Measurements from ENCODE around the gene SMIM28.
"Not testable (repeated sequence)": the region's sequence is repeated elsewhere in the genome, so short reads cannot be mapped to it uniquely, and the experiment has no call there.

Gene SMIM28
- total RNA-seq: 0 reads per million in 4 experiments

DNA sequence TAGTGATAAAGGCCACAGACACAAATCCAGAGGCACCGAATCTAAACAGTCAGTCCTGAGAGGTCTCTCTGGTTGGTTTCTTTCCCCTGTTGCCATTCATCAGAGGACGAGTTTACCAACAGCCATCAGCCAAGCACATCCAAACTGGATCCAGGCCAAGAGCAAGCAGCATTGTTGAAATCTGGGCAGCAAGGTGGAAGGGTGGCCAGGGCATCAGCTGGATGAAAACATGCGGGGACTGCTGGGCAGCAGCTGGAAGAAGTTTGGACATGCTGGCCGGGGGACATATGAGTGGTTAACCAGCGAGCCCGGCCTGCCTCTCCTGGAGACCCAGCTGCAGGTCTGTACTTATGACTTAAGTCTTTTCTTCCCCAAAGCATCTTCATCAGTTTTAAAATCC lies at the start of gene SMIM28:
TSS of gene SMIM28 (plus strand) at position 62 of the 400 bp plus-strand sequence. CDS start at position 230, 168 bp downstream.
- no peak for DNase-seq

DNA sequence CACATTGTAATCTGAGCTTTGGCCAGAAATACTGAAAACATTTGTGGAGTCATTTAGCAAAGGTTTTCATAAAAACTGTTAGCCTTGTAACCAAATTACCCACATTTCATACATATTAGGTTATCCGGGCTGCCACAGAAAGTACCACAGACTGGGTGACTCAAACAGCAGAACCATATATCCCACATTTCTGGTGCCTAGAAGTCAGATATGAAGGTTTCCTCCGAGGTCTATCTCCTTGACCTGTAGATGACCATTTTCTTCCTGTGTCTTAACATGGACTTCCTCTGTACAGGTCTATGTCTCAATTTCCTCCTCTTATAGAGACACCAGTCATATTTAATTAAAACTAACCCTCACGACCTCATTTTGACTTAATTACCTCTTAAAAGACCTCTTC lies 49.5 kb upstream of the SMIM28 start:
- no peak for DNase-seq

DNA sequence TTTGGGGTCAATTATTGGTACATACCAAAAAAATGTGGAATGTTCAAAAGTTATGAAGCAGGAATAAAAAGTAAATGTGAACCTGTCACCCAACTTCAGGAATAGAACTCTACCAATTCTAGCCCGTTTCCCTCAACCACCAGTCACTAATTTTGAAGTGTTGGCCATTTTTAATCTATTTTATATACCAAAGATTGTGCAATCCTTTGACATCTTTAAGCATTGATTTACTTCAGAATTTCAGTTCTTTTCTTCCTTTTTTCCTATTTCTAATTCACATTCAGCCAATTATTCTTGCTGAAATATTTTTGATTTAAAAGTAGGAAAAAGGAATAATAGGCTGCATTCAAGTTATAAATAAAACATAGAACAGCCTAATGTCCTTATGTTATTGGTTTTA lies 46.9 kb upstream of the SMIM28 start:
- no peak for DNase-seq

DNA sequence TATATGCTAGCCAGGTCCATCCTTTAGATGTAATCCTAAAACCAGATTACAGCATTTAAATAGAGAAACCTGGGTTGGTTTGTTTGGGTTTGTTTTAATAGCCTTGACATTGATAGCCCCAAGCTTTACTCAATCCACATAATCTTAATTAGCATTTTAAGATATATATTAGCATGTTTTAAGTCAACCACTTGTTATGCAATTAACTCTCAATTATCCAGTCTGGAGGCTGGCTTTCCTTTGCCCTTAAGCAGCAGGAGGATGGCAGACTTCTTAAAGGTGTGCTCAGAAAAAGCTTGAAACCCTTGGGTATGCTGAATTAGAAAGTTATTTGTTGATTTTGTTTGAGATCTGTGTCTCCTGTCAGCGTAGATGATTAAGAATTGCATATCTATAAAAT lies 46.3 kb upstream of the SMIM28 start:
- DNase-seq: no peak

DNA sequence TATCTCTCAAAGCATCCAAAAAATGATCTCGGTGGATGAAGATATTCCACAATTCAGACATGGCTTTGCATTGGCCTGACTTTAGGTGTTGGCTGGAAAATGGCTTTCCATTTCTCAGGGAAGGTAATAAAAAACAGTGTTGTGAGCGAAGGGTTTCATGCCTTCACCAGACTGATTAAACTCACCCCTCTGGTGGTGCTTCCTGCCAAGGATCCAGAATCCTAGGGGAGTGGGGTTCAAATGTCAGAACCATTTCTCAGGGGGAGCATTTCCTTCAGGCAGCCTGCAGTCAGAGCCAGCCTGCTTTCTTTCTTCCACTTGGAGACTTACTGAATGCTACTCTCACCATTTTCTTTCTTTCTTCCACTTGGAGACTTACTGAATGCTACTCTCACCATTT lies 45.7 kb upstream of the SMIM28 start:
- no peak for DNase-seq

DNA sequence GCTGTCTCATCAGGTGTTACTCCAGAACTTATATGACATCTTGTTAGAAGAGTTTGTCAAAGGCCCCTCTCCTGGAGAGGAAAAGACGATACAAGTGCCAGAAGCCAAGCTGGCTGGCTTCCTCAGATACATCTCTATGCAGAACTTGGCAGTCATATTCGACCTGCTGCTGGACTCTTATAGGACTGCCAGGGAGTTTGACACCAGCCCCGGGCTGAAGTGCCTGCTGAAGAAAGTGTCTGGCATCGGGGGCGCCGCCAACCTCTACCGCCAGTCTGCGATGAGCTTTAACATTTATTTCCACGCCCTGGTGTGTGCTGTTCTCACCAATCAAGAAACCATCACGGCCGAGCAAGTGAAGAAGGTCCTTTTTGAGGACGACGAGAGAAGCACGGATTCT lies 43.7 kb upstream of the SMIM28 start:
- no peak for DNase-seq

DNA sequence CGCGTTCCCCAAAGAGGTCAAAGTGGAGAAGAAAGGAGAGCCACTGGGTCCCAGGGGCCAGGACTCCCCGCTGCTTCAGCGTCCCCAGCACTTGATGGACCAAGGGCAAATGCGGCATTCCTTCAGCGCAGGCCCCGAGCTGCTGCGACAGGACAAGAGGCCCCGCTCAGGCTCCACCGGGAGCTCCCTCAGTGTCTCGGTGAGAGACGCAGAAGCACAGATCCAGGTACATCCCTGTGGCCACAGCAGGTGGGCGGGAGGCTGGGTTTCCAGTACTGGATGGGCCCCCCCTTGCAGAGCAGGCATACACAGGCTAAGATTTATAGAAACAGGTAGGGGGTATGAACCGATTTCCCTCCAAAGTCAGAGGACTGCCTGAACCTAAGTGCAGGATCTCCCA lies 42.7 kb upstream of the SMIM28 start:
- no peak for DNase-seq

DNA sequence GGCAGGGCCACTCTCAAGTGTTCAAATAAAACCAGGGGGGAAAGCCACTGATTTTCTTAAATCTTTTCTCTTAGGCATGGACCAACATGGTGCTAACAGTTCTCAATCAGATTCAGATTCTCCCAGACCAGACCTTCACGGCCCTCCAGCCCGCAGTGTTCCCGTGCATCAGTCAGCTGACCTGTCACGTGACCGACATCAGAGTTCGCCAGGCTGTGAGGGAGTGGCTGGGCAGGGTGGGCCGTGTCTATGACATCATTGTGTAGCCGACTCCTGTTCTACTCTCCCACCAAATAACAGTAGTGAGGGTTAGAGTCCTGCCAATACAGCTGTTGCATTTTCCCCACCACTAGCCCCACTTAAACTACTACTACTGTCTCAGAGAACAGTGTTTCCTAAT lies 41.5 kb upstream of the SMIM28 start:
- no peak for DNase-seq

DNA sequence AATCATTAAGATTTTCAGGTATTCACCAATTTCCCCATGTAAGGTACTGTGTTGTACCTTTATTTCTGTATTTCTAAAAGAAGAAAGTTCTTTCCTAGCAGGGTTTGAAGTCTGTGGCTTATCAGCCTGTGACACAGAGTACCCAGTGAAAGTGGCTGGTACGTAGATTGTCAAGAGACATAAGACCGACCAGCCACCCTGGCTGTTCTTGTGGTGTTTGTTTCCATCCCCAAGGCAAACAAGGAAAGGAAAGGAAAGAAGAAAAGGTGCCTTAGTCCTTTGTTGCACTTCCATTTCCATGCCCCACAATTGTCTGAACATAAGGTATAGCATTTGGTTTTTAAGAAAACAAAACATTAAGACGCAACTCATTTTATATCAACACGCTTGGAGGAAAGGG lies 40.6 kb upstream of the SMIM28 start:
- no peak for DNase-seq

DNA sequence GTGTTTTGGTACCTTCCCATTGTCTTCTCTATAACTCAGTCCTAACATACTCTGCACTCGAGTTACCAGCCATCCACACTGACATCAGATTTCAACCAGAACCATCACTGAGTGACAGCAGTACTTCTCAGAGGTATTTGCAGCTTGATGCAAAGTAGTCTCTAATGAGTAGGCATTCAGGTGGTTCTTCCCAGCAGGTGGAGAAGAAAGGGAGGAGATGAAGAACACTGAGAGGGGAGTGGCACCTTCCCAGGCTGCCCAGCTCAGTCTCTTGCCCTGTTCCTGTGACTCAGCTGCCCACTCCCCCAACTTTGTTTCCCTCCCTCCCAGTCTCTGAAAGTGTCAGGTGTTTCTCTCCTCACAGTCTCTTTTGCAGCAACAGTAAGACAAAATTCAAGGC lies 38.7 kb upstream of the SMIM28 start:
- DNase-seq: no peak

DNA sequence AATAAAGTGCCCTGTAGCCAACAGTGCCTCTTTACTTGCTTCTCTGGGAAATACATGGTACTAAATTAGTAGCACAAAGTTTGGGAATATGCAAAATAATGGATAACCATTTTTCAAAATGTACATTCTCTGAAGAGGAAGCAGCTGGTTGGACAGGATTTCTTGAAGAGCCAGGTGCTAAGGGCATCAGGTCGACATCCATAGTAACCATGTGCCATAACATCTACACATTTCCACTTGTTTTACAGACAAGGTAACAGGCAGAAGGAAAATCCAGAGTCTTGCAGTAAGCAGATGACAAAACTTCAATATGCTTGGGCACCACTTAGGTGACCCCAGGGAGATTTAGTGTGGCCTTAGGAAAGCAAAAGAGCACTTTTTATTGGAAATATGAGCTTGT lies 36.5 kb upstream of the SMIM28 start:
- no peak for DNase-seq

DNA sequence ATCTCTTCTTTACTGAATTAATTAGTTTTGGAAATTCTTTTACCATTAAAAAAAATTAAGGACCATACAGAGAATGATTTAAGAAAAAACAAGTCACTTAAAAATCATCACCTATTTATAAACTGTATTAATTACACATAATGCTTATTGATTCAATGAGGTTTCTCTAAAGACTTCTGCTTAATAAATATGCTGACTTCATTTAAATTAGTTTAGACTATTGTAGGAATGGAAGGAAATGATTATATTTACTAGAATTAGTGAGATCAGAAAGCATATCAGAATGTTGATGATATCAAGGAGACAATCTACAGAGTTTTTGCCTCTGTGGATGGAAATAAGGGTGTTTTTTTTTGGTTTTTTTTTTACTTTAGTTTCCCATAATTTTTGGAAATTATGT lies 34.6 kb upstream of the SMIM28 start:
- DNase-seq: no peak

DNA sequence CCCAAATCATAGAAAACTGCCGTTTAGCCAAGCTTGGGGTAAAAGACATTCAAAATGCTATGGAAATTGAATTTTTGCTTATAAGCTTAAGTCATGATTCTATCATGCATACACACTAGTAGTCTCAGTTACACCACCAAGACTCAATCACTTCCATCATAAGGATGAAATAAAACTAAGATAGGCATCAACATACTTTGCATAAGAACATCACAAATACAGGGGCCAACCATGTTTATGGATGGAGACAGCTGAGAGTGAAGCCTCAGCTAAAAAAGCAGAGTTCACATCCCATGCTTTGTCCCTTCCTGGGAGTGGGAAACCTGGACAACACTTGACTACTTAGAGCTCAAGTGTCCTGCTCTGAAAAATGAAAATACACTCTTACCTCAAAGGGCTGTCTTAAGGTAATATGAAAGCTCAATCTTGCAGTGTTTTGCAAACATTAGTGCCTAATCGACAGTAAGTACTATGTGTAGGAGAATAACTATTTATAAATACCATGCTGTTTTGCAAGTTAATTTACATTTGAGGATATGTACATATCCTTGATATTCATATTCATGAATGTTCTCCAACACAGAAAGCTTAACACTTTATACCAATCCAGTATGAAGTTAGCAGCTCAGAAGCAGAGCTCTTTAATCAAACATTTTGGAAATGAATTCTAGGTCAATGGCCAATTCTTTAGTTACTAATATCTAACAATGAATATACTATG lies 32.0 kb upstream of the SMIM28 start:
- DNase-seq: no peak

DNA sequence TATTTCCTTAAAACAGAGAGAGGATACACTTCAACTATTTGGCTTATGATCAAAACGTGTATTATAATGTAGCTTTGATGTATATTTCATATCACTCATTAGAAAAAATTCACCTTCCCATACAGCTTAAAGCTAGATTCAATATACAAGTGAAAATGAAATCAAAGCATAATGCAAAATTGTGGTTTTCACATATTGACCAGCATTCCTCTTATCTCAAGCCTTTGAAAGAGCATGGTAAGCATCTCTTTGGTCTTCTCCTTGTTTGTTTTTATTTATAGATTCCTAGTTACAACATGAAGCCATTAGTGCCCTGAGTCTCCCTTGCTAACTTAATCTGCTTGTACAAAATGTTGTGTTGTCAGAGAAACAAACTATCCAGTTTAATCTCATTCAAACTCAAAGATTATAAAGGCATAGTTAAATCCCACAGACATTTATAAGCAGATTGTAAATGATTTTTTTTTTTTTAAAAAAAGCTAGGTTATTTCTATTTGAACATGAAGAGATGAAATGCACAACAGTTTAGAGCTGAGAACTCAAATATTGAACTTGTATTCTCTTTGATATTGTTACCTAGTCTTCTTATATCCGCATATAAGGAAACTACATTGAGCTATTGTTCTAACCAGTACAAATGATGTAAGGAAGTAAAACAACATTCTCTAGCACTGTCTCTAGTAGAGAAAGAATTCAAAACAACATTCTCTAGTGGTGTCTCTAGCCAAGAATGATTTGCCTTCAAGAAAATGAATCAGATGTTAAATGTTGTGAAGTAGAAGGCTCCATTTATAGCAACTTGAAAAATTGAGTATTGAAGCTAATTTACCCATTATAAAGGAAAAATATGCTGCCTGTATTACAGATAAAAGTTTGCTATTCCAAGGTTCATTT lies 31.2 kb upstream of the SMIM28 start:
- DNase-seq: no peak

DNA sequence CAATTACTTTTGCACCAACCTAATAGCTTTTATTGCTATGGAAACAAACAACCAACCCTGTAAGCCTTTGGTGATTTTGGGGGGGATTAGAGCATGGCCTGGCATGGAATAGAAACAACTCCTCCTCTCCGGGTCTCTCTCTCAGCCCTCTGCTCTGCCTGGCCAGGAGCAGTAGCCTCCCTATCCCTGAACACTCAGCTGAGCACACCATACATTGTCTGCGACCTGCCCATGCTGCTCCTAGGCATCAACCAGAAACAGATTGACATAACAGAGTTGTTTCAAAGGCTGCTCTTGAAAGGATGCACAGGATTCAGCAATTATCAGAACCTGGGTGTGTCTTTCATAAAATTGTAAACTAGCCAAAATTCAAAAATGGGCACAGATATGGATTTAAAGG lies 29.8 kb upstream of the SMIM28 start:
- no peak for DNase-seq

DNA sequence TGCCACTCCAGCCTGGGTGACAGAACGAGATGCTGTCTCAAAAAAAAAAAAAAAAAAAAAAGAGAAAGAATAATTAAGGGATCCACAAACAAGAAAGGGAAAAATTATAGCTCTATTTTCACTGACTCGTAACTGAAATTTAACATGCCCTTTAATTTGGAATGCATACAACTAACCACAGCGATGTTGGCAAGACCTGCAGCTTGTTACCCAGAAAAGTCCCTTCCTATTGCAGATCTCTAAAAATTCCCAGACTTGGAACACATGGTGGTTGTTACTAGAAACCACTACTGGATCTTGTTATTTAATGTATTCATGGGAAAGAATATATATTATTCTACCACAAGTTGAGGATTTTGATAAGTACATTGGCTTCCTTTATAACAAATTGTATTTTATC lies 27.8 kb upstream of the SMIM28 start:
- DNase-seq: no peak

DNA sequence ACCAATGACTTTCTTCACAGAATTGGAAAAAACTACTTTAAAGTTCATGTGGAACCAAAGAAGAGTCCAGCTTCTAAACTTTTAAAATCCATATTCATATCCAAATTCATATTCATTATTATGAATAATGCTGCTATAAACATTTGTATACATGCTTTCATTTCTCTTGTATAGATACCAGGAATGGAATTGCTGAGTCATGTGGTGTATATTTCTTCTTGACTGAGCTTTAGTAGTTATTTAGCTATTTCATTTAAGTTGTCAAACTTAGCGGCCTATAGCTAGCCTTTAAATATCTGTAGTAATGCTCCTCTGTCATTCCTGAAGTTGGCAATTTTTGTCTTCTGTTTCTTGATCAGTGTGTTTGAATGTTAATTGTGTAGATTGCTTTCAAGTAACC lies 19.8 kb upstream of the SMIM28 start:
- DNase-seq: no peak

DNA sequence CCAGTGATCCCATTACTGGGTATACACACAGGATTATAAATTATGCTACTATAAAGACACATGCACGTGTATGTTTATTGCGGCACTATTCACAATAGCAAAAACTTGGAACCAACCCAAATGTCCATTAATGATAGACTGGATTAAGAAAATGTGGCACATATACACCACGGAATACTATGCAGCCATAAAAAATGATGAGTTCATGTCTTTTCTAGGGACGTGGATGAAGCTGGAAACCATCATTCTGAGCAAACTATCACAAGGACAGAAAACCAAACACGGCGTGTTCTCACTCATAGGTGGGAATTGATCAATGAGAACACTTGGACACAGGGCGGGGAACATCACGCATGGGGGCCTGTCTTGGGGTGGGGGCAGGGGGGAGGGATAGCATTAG lies 9.0 kb upstream of the SMIM28 start:
- not testable (repeated sequence) for DNase-seq

DNA sequence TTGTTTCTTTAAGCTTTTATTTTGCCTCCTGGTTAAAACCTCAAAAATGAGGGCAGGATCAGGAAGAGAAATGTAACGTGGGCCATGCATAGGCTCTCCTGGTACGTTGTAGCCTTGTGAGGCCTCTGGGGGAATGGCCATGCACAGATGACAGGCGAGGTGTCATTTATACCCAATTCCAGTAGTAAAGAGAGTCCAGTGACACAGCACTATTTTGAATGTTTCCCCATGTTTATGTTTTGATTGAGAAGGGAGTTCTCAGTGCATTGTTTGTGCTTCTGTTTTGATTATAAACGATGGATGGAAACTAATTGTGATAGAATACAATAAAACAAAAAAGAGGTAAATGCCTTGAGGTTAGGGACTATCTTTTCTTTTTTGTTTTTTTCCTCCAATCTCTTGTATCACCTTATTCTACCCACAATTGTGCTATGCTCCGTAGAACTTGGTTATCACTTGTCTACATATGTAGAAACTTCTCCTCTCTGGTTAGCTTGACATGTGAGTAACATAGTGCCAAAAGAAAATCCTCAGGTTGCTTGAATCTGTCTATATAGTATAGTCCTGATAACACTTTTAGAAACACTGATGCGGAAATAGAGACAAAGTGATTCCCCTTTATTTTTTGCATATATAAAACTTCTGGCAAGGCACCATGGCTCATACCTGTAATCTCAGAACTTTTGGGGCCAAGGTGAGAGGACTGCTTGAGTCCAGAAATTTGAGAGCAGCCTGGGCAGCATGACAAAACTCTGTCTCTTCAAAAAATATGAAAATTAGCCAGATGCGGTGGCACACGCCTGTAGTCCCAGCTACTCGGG lies 6.9 kb upstream of the SMIM28 start:
- no peak for DNase-seq

DNA sequence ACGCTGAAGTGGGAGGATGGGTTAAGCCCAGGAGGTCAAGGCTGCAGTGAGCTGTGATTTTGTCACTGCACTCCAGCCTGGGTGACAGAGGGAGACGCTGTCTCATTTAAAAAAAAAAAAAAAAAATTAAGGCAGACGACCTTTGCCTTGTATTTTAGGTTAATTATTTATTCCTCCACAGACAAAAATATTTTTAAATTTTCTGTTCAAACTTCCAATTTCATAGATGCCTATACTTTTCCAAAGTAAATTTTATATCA lies 6.3 kb upstream of the SMIM28 start:
- no peak for DNase-seq

DNA sequence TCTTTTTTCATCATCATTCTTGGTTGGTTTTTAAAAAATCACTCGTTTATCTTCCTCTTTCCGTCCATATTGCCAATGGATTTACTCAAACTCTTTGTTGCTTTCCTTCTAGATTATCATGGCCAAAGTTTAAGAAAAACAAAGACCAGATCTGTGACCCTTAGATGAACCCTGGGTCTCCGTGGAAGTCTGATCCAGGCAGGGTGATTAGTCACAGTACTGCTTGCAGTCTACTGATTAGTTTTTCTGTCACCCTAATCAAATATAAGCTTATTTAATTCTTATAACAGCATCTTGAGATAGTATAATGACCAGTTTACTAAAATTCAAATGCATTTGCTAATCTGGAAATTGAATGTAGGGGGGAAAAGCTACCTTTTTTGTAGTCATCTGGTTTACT lies 6.0 kb upstream of the SMIM28 start:
- no peak for DNase-seq

DNA sequence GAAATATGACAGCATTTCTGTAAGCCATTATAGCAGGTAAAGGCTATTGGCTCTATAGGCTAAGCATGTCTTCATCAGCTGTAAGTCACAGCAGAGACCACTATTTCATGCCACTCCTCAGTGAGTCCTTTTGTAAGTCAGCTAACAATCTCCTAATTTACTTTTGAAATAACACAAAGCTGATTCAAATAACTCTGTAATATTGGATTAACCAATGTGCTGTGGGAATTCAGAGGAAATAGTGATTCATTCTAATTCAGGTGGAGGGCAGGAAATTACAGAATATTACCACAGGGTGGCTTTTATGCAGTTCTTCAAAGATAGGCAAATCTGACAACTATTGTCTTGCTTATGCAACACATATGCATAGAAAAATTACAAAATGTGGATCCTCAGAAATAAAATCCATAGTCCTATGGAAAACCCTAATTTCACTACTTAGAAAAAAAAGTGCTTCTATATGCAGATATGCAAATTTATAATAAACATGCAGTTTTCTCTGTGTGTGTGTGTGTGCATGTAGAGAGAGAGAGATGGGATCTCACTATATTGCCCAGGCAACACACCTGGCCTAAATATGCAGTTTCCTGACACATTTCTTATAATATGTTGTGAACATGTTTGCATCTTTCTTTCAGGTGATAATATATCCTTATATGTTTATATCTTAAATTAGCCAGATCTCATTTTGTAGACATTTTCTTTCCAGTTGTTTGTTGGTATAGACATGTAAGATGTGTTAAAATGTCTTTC lies 4.8 kb upstream of the SMIM28 start:
- no peak for DNase-seq

DNA sequence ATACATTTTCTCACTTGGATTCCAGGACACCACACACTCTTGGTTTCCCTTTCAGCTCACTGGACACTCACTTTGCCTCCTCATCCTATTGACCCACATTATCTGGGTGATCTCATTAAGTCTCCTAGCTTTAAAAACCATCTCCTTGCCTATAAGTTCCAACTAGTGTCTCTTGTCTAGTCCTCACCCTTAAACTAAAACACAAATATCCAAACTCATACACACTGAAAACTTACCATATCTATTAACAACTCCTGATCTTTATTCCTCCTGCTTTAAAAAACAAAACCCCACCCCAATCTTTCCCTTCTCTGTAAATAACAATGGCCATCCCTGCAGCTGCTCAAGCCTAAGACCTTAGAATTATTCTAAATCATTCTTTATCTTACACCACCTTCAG lies 3.5 kb upstream of the SMIM28 start:
- no peak for DNase-seq

Measured in effector CD8-positive, alpha-beta T cell (primary cell).